GM23338 (cell line): ENCODE results near the gene ATG7.

ENCODE experiments used
- CREB1 ChIP-seq: fragments of 250-450 bp; sonication (Bioruptor Pico); IDR thresholded peaks from 2 replicates; pipeline ENCODE4 v1.5.0; 2020; ENCODE audit warnings: low read depth, mild to moderate bottlenecking, moderate library complexity
- EZH2 ChIP-seq: fragments of 200-600 bp; sonication (generic); IDR thresholded peaks from one replicate; pipeline ENCODE4 v1.8.0; 2017; ENCODE audit warnings: antibody characterized with exemption, mild to moderate bottlenecking, low read depth; ENCODE audit not compliant: unreplicated experiment
- EZH2phosphoT487 ChIP-seq: fragments of 200-600 bp; sonication (generic); IDR thresholded peaks from one replicate; pipeline ENCODE4 v1.8.1; 2018; ENCODE audit warnings: antibody characterized with exemption; ENCODE audit not compliant: unreplicated experiment
- JUNB ChIP-seq: IDR thresholded peaks from one replicate; pipeline ENCODE4 v1.6.1; 2016; ENCODE audit warnings: antibody characterized with exemption; ENCODE audit not compliant: unreplicated experiment
- NANOG ChIP-seq: IDR thresholded peaks from 2 replicates; pipeline ENCODE4 v1.6.1; 2016; ENCODE audit warnings: antibody characterized with exemption, borderline replicate concordance
- POLR2AphosphoS5 ChIP-seq: IDR thresholded peaks from 2 replicates; pipeline ENCODE4 v1.6.1; 2016; ENCODE audit warnings: antibody characterized with exemption, low read depth
- ZNF331 ChIP-seq: fragments of 250-450 bp; sonication (Bioruptor Pico); IDR thresholded peaks from 2 replicates; pipeline ENCODE4 v1.5.0; 2020; ENCODE audit warnings: low read depth, mild to moderate bottlenecking, moderate library complexity
- TF ChIP-seq, protein P1 (sequence below), 2 experiments: fragments of 200-600 bp in 1 of 2; sonication (generic) in 1 of 2; conservative IDR thresholded peaks; 2 replicates each; pipeline versions ENCODE4 v1.5.1 to v1.6.1; 2016 to 2017; ENCODE audit warnings: antibody characterized with exemption in 2 of 2, low read depth in 2 of 2, mild to moderate bottlenecking in 2 of 2, moderate library complexity in 1 of 2
- TF ChIP-seq, protein P2 (sequence below): IDR thresholded peaks from one replicate; pipeline ENCODE4 v1.6.1; 2018; ENCODE audit warnings: antibody characterized with exemption; ENCODE audit not compliant: unreplicated experiment
- TF ChIP-seq, protein P3 (sequence below): IDR thresholded peaks from 2 replicates; pipeline ENCODE4 v1.6.1; 2016; ENCODE audit warnings: antibody characterized with exemption
- TF ChIP-seq, protein P4 (sequence below): fragments of 250-450 bp; sonication (Bioruptor Pico); IDR thresholded peaks from 2 replicates; pipeline ENCODE4 v1.5.0; 2020; ENCODE audit warnings: mild to moderate bottlenecking, moderate library complexity

DNA sequence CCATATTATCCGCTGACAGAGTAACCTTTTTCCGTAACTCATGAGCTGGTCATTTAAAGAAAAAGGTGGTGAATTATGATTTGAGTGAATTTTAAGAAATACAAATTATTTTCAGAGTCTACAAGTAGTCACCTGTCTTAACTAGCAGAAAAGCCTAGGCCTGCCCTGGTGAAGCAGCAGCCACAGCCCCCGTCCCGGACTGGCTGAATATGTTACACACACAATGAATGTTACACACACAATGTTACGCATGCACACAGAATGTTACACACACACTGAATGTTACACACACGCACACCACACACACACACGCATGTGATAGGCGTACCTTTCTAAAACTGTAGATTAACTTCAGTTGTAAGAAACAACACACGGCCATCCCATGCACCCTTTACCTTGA lies 293.7 kb downstream of the ATG7 start:
- TF ChIP-seq, protein P1, sequence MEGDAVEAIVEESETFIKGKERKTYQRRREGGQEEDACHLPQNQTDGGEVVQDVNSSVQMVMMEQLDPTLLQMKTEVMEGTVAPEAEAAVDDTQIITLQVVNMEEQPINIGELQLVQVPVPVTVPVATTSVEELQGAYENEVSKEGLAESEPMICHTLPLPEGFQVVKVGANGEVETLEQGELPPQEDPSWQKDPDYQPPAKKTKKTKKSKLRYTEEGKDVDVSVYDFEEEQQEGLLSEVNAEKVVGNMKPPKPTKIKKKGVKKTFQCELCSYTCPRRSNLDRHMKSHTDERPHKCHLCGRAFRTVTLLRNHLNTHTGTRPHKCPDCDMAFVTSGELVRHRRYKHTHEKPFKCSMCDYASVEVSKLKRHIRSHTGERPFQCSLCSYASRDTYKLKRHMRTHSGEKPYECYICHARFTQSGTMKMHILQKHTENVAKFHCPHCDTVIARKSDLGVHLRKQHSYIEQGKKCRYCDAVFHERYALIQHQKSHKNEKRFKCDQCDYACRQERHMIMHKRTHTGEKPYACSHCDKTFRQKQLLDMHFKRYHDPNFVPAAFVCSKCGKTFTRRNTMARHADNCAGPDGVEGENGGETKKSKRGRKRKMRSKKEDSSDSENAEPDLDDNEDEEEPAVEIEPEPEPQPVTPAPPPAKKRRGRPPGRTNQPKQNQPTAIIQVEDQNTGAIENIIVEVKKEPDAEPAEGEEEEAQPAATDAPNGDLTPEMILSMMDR (conservative IDR thresholded peaks at IDR 0.05; ENCODE audit: low read depth in 2 of 2): no peak
- no peak for TF ChIP-seq EZH2
- TF ChIP-seq, protein P2, sequence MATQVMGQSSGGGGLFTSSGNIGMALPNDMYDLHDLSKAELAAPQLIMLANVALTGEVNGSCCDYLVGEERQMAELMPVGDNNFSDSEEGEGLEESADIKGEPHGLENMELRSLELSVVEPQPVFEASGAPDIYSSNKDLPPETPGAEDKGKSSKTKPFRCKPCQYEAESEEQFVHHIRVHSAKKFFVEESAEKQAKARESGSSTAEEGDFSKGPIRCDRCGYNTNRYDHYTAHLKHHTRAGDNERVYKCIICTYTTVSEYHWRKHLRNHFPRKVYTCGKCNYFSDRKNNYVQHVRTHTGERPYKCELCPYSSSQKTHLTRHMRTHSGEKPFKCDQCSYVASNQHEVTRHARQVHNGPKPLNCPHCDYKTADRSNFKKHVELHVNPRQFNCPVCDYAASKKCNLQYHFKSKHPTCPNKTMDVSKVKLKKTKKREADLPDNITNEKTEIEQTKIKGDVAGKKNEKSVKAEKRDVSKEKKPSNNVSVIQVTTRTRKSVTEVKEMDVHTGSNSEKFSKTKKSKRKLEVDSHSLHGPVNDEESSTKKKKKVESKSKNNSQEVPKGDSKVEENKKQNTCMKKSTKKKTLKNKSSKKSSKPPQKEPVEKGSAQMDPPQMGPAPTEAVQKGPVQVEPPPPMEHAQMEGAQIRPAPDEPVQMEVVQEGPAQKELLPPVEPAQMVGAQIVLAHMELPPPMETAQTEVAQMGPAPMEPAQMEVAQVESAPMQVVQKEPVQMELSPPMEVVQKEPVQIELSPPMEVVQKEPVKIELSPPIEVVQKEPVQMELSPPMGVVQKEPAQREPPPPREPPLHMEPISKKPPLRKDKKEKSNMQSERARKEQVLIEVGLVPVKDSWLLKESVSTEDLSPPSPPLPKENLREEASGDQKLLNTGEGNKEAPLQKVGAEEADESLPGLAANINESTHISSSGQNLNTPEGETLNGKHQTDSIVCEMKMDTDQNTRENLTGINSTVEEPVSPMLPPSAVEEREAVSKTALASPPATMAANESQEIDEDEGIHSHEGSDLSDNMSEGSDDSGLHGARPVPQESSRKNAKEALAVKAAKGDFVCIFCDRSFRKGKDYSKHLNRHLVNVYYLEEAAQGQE: no peak
- no peak for TF ChIP-seq CREB1 (CRISPR knock-in tag)
- no peak for TF ChIP-seq JUNB
- TF ChIP-seq POLR2AphosphoS5: no peak
- no peak for TF ChIP-seq EZH2phosphoT487
- no peak for TF ChIP-seq ZNF331 (CRISPR knock-in tag)
- TF ChIP-seq, protein P3, sequence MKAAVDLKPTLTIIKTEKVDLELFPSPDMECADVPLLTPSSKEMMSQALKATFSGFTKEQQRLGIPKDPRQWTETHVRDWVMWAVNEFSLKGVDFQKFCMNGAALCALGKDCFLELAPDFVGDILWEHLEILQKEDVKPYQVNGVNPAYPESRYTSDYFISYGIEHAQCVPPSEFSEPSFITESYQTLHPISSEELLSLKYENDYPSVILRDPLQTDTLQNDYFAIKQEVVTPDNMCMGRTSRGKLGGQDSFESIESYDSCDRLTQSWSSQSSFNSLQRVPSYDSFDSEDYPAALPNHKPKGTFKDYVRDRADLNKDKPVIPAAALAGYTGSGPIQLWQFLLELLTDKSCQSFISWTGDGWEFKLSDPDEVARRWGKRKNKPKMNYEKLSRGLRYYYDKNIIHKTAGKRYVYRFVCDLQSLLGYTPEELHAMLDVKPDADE: no peak
- no peak for TF ChIP-seq NANOG
- TF ChIP-seq, protein P4, sequence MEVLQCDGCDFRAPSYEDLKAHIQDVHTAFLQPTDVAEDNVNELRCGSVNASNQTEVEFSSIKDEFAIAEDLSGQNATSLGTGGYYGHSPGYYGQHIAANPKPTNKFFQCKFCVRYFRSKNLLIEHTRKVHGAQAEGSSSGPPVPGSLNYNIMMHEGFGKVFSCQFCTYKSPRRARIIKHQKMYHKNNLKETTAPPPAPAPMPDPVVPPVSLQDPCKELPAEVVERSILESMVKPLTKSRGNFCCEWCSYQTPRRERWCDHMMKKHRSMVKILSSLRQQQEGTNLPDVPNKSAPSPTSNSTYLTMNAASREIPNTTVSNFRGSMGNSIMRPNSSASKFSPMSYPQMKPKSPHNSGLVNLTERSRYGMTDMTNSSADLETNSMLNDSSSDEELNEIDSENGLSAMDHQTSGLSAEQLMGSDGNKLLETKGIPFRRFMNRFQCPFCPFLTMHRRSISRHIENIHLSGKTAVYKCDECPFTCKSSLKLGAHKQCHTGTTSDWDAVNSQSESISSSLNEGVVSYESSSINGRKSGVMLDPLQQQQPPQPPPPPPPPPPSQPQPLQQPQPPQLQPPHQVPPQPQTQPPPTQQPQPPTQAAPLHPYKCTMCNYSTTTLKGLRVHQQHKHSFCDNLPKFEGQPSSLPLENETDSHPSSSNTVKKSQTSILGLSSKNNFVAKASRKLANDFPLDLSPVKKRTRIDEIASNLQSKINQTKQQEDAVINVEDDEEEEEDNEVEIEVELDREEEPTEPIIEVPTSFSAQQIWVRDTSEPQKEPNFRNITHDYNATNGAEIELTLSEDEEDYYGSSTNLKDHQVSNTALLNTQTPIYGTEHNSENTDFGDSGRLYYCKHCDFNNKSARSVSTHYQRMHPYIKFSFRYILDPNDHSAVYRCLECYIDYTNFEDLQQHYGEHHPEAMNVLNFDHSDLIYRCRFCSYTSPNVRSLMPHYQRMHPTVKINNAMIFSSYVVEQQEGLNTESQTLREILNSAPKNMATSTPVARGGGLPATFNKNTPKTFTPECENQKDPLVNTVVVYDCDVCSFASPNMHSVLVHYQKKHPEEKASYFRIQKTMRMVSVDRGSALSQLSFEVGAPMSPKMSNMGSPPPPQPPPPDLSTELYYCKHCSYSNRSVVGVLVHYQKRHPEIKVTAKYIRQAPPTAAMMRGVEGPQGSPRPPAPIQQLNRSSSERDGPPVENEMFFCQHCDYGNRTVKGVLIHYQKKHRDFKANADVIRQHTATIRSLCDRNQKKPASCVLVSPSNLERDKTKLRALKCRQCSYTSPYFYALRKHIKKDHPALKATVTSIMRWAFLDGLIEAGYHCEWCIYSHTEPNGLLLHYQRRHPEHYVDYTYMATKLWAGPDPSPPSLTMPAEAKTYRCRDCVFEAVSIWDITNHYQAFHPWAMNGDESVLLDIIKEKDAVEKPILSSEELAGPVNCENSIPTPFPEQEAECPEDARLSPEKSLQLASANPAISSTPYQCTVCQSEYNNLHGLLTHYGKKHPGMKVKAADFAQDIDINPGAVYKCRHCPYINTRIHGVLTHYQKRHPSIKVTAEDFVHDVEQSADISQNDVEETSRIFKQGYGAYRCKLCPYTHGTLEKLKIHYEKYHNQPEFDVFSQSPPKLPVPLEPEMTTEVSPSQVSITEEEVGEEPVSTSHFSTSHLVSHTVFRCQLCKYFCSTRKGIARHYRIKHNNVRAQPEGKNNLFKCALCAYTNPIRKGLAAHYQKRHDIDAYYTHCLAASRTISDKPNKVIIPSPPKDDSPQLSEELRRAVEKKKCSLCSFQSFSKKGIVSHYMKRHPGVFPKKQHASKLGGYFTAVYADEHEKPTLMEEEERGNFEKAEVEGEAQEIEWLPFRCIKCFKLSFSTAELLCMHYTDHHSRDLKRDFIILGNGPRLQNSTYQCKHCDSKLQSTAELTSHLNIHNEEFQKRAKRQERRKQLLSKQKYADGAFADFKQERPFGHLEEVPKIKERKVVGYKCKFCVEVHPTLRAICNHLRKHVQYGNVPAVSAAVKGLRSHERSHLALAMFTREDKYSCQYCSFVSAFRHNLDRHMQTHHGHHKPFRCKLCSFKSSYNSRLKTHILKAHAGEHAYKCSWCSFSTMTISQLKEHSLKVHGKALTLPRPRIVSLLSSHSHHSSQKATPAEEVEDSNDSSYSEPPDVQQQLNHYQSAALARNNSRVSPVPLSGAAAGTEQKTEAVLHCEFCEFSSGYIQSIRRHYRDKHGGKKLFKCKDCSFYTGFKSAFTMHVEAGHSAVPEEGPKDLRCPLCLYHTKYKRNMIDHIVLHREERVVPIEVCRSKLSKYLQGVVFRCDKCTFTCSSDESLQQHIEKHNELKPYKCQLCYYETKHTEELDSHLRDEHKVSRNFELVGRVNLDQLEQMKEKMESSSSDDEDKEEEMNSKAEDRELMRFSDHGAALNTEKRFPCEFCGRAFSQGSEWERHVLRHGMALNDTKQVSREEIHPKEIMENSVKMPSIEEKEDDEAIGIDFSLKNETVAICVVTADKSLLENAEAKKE: no peak
